Panc1 (cell line): Measurements from ENCODE around the gene C11orf24. TPM values are rescaled to one million over a fixed set of nuclear protein-coding genes. Genes with fewer than 3 reads are reported as not detected.

Source experiments
- ATAC-seq: fragments of 200-7000 bp; cut with Tn5 transposase; 2 replicates; pipeline ENCODE4 v1.9.1; 2020; ENCODE audit warnings: mild to moderate bottlenecking, moderate library complexity
- BruUV-seq: library from RNA; stranded (reverse); fragments of 400-500 nt; replicated peaks from 2 replicates; lab custom pipeline; 2021; lab: Mats Ljungman, UMichigan
- CTCF ChIA-PET: fragments of 300-600 bp; sonication (Branson Sonifier 250); formaldehyde crosslinking; loops from one replicate; lab custom pipeline; 2022; ENCODE audit warnings: antibody characterized with exemption; lab: Charles Lee
- POLR2A ChIA-PET: fragments of 300-600 bp; sonication (Branson Sonifier 250); formaldehyde crosslinking; loops from one replicate; lab custom pipeline; 2022; ENCODE audit warnings: antibody characterized with exemption; lab: Charles Lee
- DNase-seq: peaks from one replicate; pipeline ENCODE4 v3.0.0-alpha.2; 2010; ENCODE audit warnings: low read depth, low spot score
- H3K27ac ChIP-seq: 2 replicates; pipeline ENCODE4 v1.5.1; 2011; ENCODE audit warnings: mild to moderate bottlenecking, low read length, inconsistent platforms
- H3K27me3 ChIP-seq: fragments of 200-500 bp; sonication (Bioruptor generic); 2 replicates; pipeline ENCODE4 v1.6.0; 2014; ENCODE audit warnings: low read length, inconsistent platforms; ENCODE audit not compliant: control insufficient read depth, insufficient read depth
- H3K36me3 ChIP-seq: fragments of 200-500 bp; sonication (Bioruptor generic); 2 replicates; pipeline ENCODE4 v1.5.1; 2014; ENCODE audit warnings: inconsistent platforms, mild to moderate bottlenecking, low read length, moderate library complexity; ENCODE audit not compliant: control insufficient read depth, insufficient read depth
- H3K4me1 ChIP-seq: 2 replicates; pipeline ENCODE4 v1.5.1; 2011; ENCODE audit warnings: inconsistent platforms, mild to moderate bottlenecking, low read length, moderate library complexity; ENCODE audit not compliant: control insufficient read depth, insufficient read depth
- H3K4me3 ChIP-seq, 2 experiments: 2 replicates each; pipeline ENCODE4 v1.5.1; 2011 to 2012; ENCODE audit warnings: low read depth in 2 of 2, low read length in 2 of 2, mild to moderate bottlenecking in 2 of 2, inconsistent platforms in 1 of 2, moderate library complexity in 1 of 2
- H3K9me3 ChIP-seq: fragments of 200-500 bp; sonication (Bioruptor generic); 2 replicates; pipeline ENCODE4 v1.5.1; 2014; ENCODE audit warnings: low read depth, mild to moderate bottlenecking, inconsistent platforms, low read length, moderate library complexity; ENCODE audit not compliant: control insufficient read depth, insufficient read depth
- CTCF ChIP-seq: fragments of 450-650 bp; IDR thresholded peaks from 2 replicates; pipeline ENCODE4 v1.5.1; 2017; ENCODE audit warnings: mild to moderate bottlenecking
- POLR2AphosphoS5 ChIP-seq: IDR thresholded peaks from 2 replicates; pipeline ENCODE4 v1.6.1; 2012; ENCODE audit warnings: mild to moderate bottlenecking, low read depth, low read length, moderate library complexity
- REST ChIP-seq, 2 experiments: IDR thresholded peaks; 2 replicates each; pipeline ENCODE4 v1.6.1; 2011 to 2012; ENCODE audit warnings: low read depth in 2 of 2, control low read depth in 1 of 2, low read length in 1 of 2, mild to moderate bottlenecking in 1 of 2, moderate library complexity in 1 of 2; ENCODE audit not compliant: insufficient read depth in 1 of 2
- SIN3A ChIP-seq: IDR thresholded peaks from 2 replicates; pipeline ENCODE4 v1.6.1; 2012; ENCODE audit warnings: low read depth, mild to moderate bottlenecking, low read length, moderate library complexity, borderline replicate concordance; ENCODE audit not compliant: insufficient read depth
- TCF7L2 ChIP-seq: IDR thresholded peaks from 2 replicates; pipeline ENCODE4 v1.6.1; 2011; ENCODE audit warnings: mild to moderate bottlenecking, low read depth, low read length, inconsistent platforms
- in situ Hi-C: cut with HindIII; loops from 2 replicates; pipeline ENCODE4 v1.10.0; 2016; ENCODE audit warnings: low sequenced_read_pairs, low pct_unique_long_range_greater_than_20kb
- intact Hi-C: fragments of 100-400 bp; cut with micrococcal nuclease; formaldehyde crosslinking; loops from one replicate; pipeline ENCODE4 v1.10.0; 2022; ENCODE audit not compliant: unreplicated experiment
- total RNA-seq: library from RNA; stranded (reverse); gene quantifications from one replicate; pipeline ENCODE4 v1.2.1, GENCODE V29; 2021; ENCODE audit not compliant: unreplicated experiment

The C11orf24 gene
- total RNA-seq, 1 experiment from 2014 or later = 53.1 TPM

- intact Hi-C loops = no loop called here
- no peak overlapping the region for H3K4me3 ChIP-seq
- ATAC-seq (no peak), DNase-seq (no peak)
- H3K27me3 ChIP-seq = no peaks in the 10 kb centered on the region
- no TSS peak for BruUV-seq
- TF ChIP-seq SIN3A (no peak), CTCF (no peak), TCF7L2 (no peak), REST (IDR thresholded peaks at IDR 0.05; ENCODE audit: insufficient read depth in 1 of 2, low read depth in 2 of 2, low read length in 1 of 2) (no peak), POLR2AphosphoS5 (no peak)
- in situ Hi-C loops = no loop called here
- H3K9me3 ChIP-seq = no peaks in the 10 kb centered on the region
- CTCF ChIA-PET = no interaction called here
- POLR2A ChIA-PET = no interaction called here
- H3K4me1 ChIP-seq = no peaks in the 10 kb centered on the region
- no peak overlapping the region for H3K27ac ChIP-seq
- H3K36me3 ChIP-seq = no peaks in the 10 kb centered on the region
Observed at GRCh38 chr11:68282861-68283230, 11.1 kb upstream of the C11orf24 start.

- TF ChIP-seq REST (IDR thresholded peaks at IDR 0.05; ENCODE audit: insufficient read depth in 1 of 2, low read depth in 2 of 2, low read length in 1 of 2) = no peak
- no peak for TF ChIP-seq CTCF
- no peak for TF ChIP-seq TCF7L2
- TF ChIP-seq POLR2AphosphoS5 = no peak
- TF ChIP-seq SIN3A = no peak
- no peak overlapping the region for H3K27ac ChIP-seq
- H3K36me3 ChIP-seq = no peaks in the 10 kb centered on the region
- no peaks in the 10 kb centered on the region for H3K27me3 ChIP-seq
- intact Hi-C loops (no loop called here), in situ Hi-C loops (no loop called here)
- H3K4me3 ChIP-seq = no peak overlapping the region
- no peaks in the 10 kb centered on the region for H3K4me1 ChIP-seq
- H3K9me3 ChIP-seq = no peaks in the 10 kb centered on the region
- no TSS peak for BruUV-seq
- DNase-seq (no peak), ATAC-seq (no peak)
- CTCF ChIA-PET = interaction anchor here (0.8 kb wide), 1 partner anchor 10 kb away, joined by 6 read pairs; no protein-coding TSS in a partner anchor
- POLR2A ChIA-PET = no interaction called here
Observed at GRCh38 chr11:68282141-68282860, 10.5 kb upstream of the C11orf24 start.
